H1 (cell line): ENCODE results near the gene BTBD9. TPM values are rescaled to one million over a fixed set of nuclear protein-coding genes. Genes with fewer than 3 reads are reported as not detected.

ENCODE experiments used
- CTCF ChIA-PET: fragments of 300-600 bp; sonication (Branson Sonifier 250); formaldehyde crosslinking; loops from one replicate; lab custom pipeline; 2021; ENCODE audit not compliant: partially characterized antibody; lab: Charles Lee
- POLR2A ChIA-PET: fragments of 300-600 bp; sonication (Branson Sonifier 250); formaldehyde crosslinking; loops from one replicate; lab custom pipeline; 2021; ENCODE audit warnings: inconsistent platforms; ENCODE audit not compliant: partially characterized antibody; lab: Charles Lee
- DNase-seq, 2 experiments: peaks; one replicate each; pipeline versions ENCODE4 v3.0.0 to v3.0.0-alpha.2; 2010 to 2022; ENCODE audit warnings: low spot score in 2 of 2, low read depth in 1 of 2, mixed read lengths in 1 of 2
- FAIRE-seq: peaks from 2 replicates; lab custom pipeline; 2011; peaks lifted over from hg19 to GRCh38; lab: Jason Lieb, UNC
- H2AFZ ChIP-seq: 2 replicates; pipeline ENCODE4 v1.8.1; 2012; ENCODE audit warnings: low read length, inconsistent platforms
- H2AK5ac ChIP-seq: 2 replicates; pipeline ENCODE4 v1.6.1; 2013; ENCODE audit warnings: low read depth, low read length
- H2BK120ac ChIP-seq: replicated peaks from 2 replicates; pipeline ENCODE3; 2013; ENCODE audit warnings: low read depth, low read length, inconsistent platforms
- H2BK12ac ChIP-seq: 2 replicates; pipeline ENCODE4 v1.6.1; 2013; ENCODE audit warnings: low read depth, low read length
- H2BK15ac ChIP-seq: 2 replicates; pipeline ENCODE4 v1.6.1; 2013; ENCODE audit warnings: low read length
- H2BK20ac ChIP-seq: 2 replicates; pipeline ENCODE4 v1.6.1; 2013; ENCODE audit warnings: low read length
- H2BK5ac ChIP-seq: 2 replicates; pipeline ENCODE4 v1.6.1; 2013; ENCODE audit warnings: low read depth, low read length
- H3K14ac ChIP-seq: 2 replicates; pipeline ENCODE4 v1.6.1; 2013; ENCODE audit warnings: inconsistent platforms; ENCODE audit not compliant: insufficient read length
- H3K18ac ChIP-seq: 2 replicates; pipeline ENCODE4 v1.6.1; 2013; ENCODE audit warnings: low read length; ENCODE audit errors: extremely low read depth
- H3K23ac ChIP-seq: 2 replicates; pipeline ENCODE4 v1.6.1; 2013; ENCODE audit warnings: inconsistent platforms; ENCODE audit not compliant: insufficient read length
- H3K23me2 ChIP-seq: 2 replicates; pipeline ENCODE4 v1.6.1; 2013; ENCODE audit warnings: low read depth, low read length
- H3K27ac ChIP-seq: 2 replicates; pipeline ENCODE4 v1.6.1; 2011; ENCODE audit warnings: low read depth, low read length, inconsistent platforms
- H3K27me3 ChIP-seq, 4 experiments: replicated peaks in 1 of 4; 1 replicate in 1 of 4; 2 replicates in 3 of 4; pipeline versions ENCODE4 v1.6.1 to v1.8.1; 2011 to 2013; ENCODE audit warnings: low read length in 3 of 4, mild to moderate bottlenecking in 3 of 4, inconsistent platforms in 2 of 4, mixed read lengths in 2 of 4, moderate library complexity in 1 of 4; ENCODE audit not compliant: control insufficient read depth in 3 of 4, insufficient read depth in 3 of 4; ENCODE audit errors: extremely low read depth in 1 of 4
- H3K36me3 ChIP-seq, 4 experiments: 2 replicates each; pipeline versions ENCODE4 v1.6.1 to v1.8.1; 2011 to 2013; ENCODE audit warnings: mild to moderate bottlenecking in 4 of 4, low read length in 3 of 4, moderate library complexity in 2 of 4, control low read depth in 1 of 4, inconsistent platforms in 1 of 4; ENCODE audit not compliant: insufficient read depth in 4 of 4, control insufficient read depth in 2 of 4
- H3K4ac ChIP-seq: replicated peaks from 2 replicates; pipeline ENCODE3; 2013; ENCODE audit warnings: low read length, low read depth, mixed read lengths, inconsistent platforms; ENCODE audit not compliant: insufficient read length
- H3K4me1 ChIP-seq, 4 experiments: replicated peaks in 1 of 4; 1 replicate in 1 of 4; 2 replicates in 3 of 4; pipeline versions ENCODE4 v1.6.1 to v1.8.1; 2011 to 2013; ENCODE audit warnings: low read length in 3 of 4, inconsistent platforms in 2 of 4, mixed read lengths in 1 of 4; ENCODE audit not compliant: insufficient read depth in 4 of 4, control insufficient read depth in 3 of 4
- H3K4me2 ChIP-seq, 2 experiments: 2 replicates each; pipeline versions ENCODE4 v1.6.1 to v1.8.1; 2011 to 2013; ENCODE audit warnings: low read depth in 2 of 2, low read length in 2 of 2, control low read depth in 1 of 2, inconsistent platforms in 1 of 2, mild to moderate bottlenecking in 1 of 2; ENCODE audit not compliant: insufficient read depth in 1 of 2
- H3K4me3 ChIP-seq, 4 experiments: fragments of 200-600, 300-600 bp in 1 of 4; sonication (generic), shearing (Covaris generic), sonication (Bioruptor Twin) in 1 of 4; 2 replicates each; pipeline versions ENCODE4 v1.5.1 to v1.8.1; 2011 to 2016; ENCODE audit warnings: low read length in 4 of 4, low read depth in 3 of 4, control low read depth in 2 of 4, inconsistent platforms in 2 of 4, mild to moderate bottlenecking in 2 of 4, mixed read lengths in 1 of 4, moderate library complexity in 1 of 4; ENCODE audit not compliant: insufficient read depth in 2 of 4; ENCODE audit errors: extremely low read depth in 1 of 4
- H3K56ac ChIP-seq: replicated peaks from 2 replicates; pipeline ENCODE3; 2013; ENCODE audit warnings: low read depth, mild to moderate bottlenecking, mixed read lengths, low read length, inconsistent platforms; ENCODE audit not compliant: insufficient read length
- H3K79me1 ChIP-seq: 2 replicates; pipeline ENCODE4 v1.6.1; 2013; ENCODE audit warnings: low read depth, low read length, control low read depth
- H3K79me2 ChIP-seq, 2 experiments: 2 replicates each; pipeline versions ENCODE4 v1.6.1 to v1.8.1; 2012 to 2013; ENCODE audit warnings: low read length in 2 of 2, mild to moderate bottlenecking in 2 of 2, inconsistent platforms in 1 of 2; ENCODE audit not compliant: insufficient read depth in 2 of 2, control insufficient read depth in 1 of 2
- H3K9ac ChIP-seq, 4 experiments: replicated peaks in 1 of 4; 1 replicate in 1 of 4; 2 replicates in 3 of 4; pipeline versions ENCODE4 v1.6.1 to v1.8.1; 2011 to 2013; ENCODE audit warnings: low read depth in 3 of 4, low read length in 3 of 4, control low read depth in 2 of 4, mild to moderate bottlenecking in 2 of 4, moderate library complexity in 2 of 4, inconsistent platforms in 1 of 4; ENCODE audit errors: extremely low read depth in 1 of 4
- H3K9me3 ChIP-seq, 2 experiments: 2 replicates each; pipeline versions ENCODE4 v1.6.1 to v1.8.1; 2012 to 2013; ENCODE audit warnings: mild to moderate bottlenecking in 2 of 2, moderate library complexity in 2 of 2, control low read depth in 1 of 2, inconsistent platforms in 1 of 2, low read depth in 1 of 2, low read length in 1 of 2, mixed read lengths in 1 of 2; ENCODE audit not compliant: insufficient read depth in 2 of 2
- H4K20me1 ChIP-seq, 2 experiments: replicated peaks in 1 of 2; 2 replicates each; pipeline versions ENCODE3 to v1.8.1; 2011 to 2013; ENCODE audit warnings: inconsistent platforms in 2 of 2, low read length in 2 of 2, mild to moderate bottlenecking in 1 of 2; ENCODE audit not compliant: insufficient read depth in 2 of 2, control insufficient read depth in 1 of 2
- H4K5ac ChIP-seq: 2 replicates; pipeline ENCODE4 v1.6.1; 2013; ENCODE audit warnings: low read length, low read depth, mixed read lengths, inconsistent platforms; ENCODE audit not compliant: insufficient read length
- H4K8ac ChIP-seq: 2 replicates; pipeline ENCODE4 v1.8.0; 2013; ENCODE audit warnings: mild to moderate bottlenecking, moderate library complexity, low read length, inconsistent platforms; ENCODE audit not compliant: insufficient read depth; ENCODE audit errors: extremely low read depth
- H4K91ac ChIP-seq: replicated peaks from 2 replicates; pipeline ENCODE3; 2013; ENCODE audit warnings: low read length, mixed read lengths, inconsistent platforms; ENCODE audit not compliant: insufficient read length
- BACH1 ChIP-seq: IDR thresholded peaks from 2 replicates; pipeline ENCODE4 v1.6.1; 2012; ENCODE audit warnings: low read length, improper control_type of control experiment
- KDM1A ChIP-seq: fragments of 200-600, 300-600 bp; sonication (generic); IDR thresholded peaks from 2 replicates; pipeline ENCODE4 v1.7.1; 2016; ENCODE audit warnings: mild to moderate bottlenecking, low read length, borderline replicate concordance
- SAP30 ChIP-seq: fragments of 300-600 bp; sonication (generic); IDR thresholded peaks from 2 replicates; pipeline ENCODE4 v1.7.1; 2012; ENCODE audit warnings: low read length, moderate library complexity, mild to moderate bottlenecking, inconsistent platforms; ENCODE audit not compliant: insufficient read depth, insufficient replicate concordance
- WGBS, 2 experiments: shearing (Covaris generic) in 1 of 2; methylation state at CpG; one replicate each; pipeline versions ENCODE4 v1.1.6 to v1.1.7; 2013 to 2015; ENCODE audit warnings: low lambda C conversion rate in 2 of 2, mixed read lengths in 2 of 2, inconsistent platforms in 1 of 2, low coverage in 1 of 2, missing lambda C conversion rate in 1 of 2; ENCODE audit not compliant: insufficient replicate concordance in 2 of 2, insufficient coverage in 1 of 2, insufficient read length in 1 of 2; ENCODE audit errors: extremely low coverage in 1 of 2, missing lambda C conversion rate in 1 of 2; 5-methylcytosine and 5-hydroxymethylcytosine counted together
- polyA plus RNA-seq, 7 experiments: library from polyadenylated mRNA; depleted of rRNA in 3 of 7; stranded (reverse) in 5 of 7; unstranded in 2 of 7; fragments of >200 nt in 5 of 7; fragments of 200-250 nt in 2 of 7; gene quantifications; 1 replicate in 5 of 7; 2 replicates in 1 of 7; 4 replicates in 1 of 7; pipeline versions ENCODE4 v1.2.1 to v1.2.3, GENCODE V29; 2011 to 2013; ENCODE audit warnings: missing spikeins in 2 of 7, mixed read lengths in 2 of 7
- total RNA-seq: library from RNA; stranded (reverse); fragmentation: NEBNext Ultra II Directional; extraction: Animal tissue kit (Norgen Biotek cat#: 25700); gene quantifications from 2 replicates; pipeline ENCODE4 v1.2.1, GENCODE V29; 2021

BTBD9 gene
- total and polyA plus RNA-seq, 2 of the 8 experiments (the other 6 are each of a cell fraction or from before 2014, with no cell fraction given), result 0.92 to 4.1 TPM

DNA sequence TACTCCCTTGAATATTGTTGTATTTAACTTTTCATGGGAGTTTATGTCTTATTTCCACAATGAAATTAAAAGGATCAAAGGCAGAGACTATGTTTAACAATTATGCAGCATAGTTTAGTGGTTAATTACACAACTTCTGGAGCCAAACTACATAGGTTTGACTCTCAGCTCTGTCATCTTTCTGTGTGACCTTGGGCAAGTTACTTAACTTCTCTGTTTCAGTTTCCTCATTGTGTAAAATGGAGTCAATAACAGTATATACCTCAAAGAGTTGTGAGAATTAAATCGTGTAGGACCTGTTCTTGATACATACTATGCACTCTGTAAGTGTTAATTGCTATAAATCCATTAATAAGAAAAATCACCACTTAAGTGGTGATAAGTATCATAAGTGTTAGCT is 48.3 kb downstream of the BTBD9 start:
- no peak overlapping the region for H2BK20ac ChIP-seq
- no peak overlapping the region for H3K23ac ChIP-seq
- no peaks in the 10 kb centered on the region for H3K9me3 ChIP-seq
- no peaks in the 10 kb centered on the region for H4K20me1 ChIP-seq
- H3K27ac ChIP-seq, result no peak overlapping the region
- no peaks in the 10 kb centered on the region for H3K79me1 ChIP-seq
- 100% methylated on average over 1 of the region's 1 CpG; no CpG with 5 or more reads in 1 of the 2 experiments for whole genome bisulfite sequencing, 2 experiments
- H2BK12ac ChIP-seq, result no peak overlapping the region
- ChIA-PET CTCF (interaction anchor here (0.9 kb wide), 1 partner anchor 20 kb away, joined by 3 read pairs; no protein-coding TSS in a partner anchor), POLR2A (no interaction called here)
- no peaks in the 10 kb centered on the region for H3K27me3 ChIP-seq
- H4K8ac ChIP-seq, result no peak overlapping the region
- no peak overlapping the region for H2BK5ac ChIP-seq
- no peaks in the 10 kb centered on the region for H3K79me2 ChIP-seq
- H3K14ac ChIP-seq, result no peak overlapping the region
- no peak overlapping the region for H2BK15ac ChIP-seq
- H3K56ac ChIP-seq, result no peak overlapping the region
- H2AK5ac ChIP-seq, result no peak overlapping the region
- no peak overlapping the region for H4K91ac ChIP-seq
- no peak overlapping the region for H3K4ac ChIP-seq
- H3K4me3 ChIP-seq, result no peak overlapping the region
- H3K4me2 ChIP-seq, result no peak overlapping the region
- H3K18ac ChIP-seq, result no peak overlapping the region
- FAIRE-seq, result no peak
- no peak overlapping the region for H4K5ac ChIP-seq
- no peak overlapping the region for H2BK120ac ChIP-seq
- no peak for DNase-seq
- no peaks in the 10 kb centered on the region; a peak in 1 of 8 replicates for H3K36me3 ChIP-seq
- no peak overlapping the region for H2AFZ ChIP-seq
- no peak overlapping the region for H3K9ac ChIP-seq
- no peaks in the 10 kb centered on the region for H3K23me2 ChIP-seq
- no peaks in the 10 kb centered on the region for H3K4me1 ChIP-seq
- TF ChIP-seq KDM1A (no peak), SAP30 (no peak), BACH1 (no peak)
